ENCODE results near the gene LAG3.

The LAG3 gene

GRCh38 chr12:6771509-6772330 is 600 bp upstream of the LAG3 start:
- DNase-seq (ENCODE audit: low read depth in 3 of 3): no peak

- no peak for DNase-seq (ENCODE audit: low read depth in 3 of 3)
Measured at GRCh38 chr12:6772726-6773589, 638 bp downstream of the LAG3 start.

GRCh38 chr12:6773590-6774351 is 1.5 kb downstream of the LAG3 start:
- peak in 1 of 3 experiments; percentile 68 for DNase-seq (ENCODE audit: low read depth in 3 of 3)

GRCh38 chr12:6774499-6775062 is 2.3 kb downstream of the LAG3 start:
- no peak for DNase-seq (ENCODE audit: low read depth in 3 of 3)

GRCh38 chr12:6775185-6776174 is 3.2 kb downstream of the LAG3 start:
- DNase-seq (ENCODE audit: low read depth in 3 of 3): no peak

- no peak for DNase-seq (ENCODE audit: low read depth in 3 of 3)
Measured at GRCh38 chr12:6777386-6777785, 5.1 kb downstream of the LAG3 start.

- DNase-seq (ENCODE audit: low read depth in 3 of 3): no peak
Measured at GRCh38 chr12:6778217-6778573, 5.9 kb downstream of the LAG3 start.

GRCh38 chr12:6778574-6779550 is 6.5 kb downstream of the LAG3 start:
- DNase-seq (ENCODE audit: low read depth in 3 of 3): peak; percentile 80 to 89 (median 85)

- no peak for DNase-seq (ENCODE audit: low read depth in 3 of 3)
Measured at GRCh38 chr12:6779708-6780432, 7.5 kb downstream of the LAG3 start.

GRCh38 chr12:6780573-6780972 is 8.3 kb downstream of the LAG3 start:
- no peak for DNase-seq (ENCODE audit: low read depth in 3 of 3)

- DNase-seq (ENCODE audit: low read depth in 3 of 3): no peak
Measured at GRCh38 chr12:6782119-6782518, 9.8 kb downstream of the LAG3 start.

GRCh38 chr12:6782850-6783566 is 10.7 kb downstream of the LAG3 start:
- no peak for DNase-seq (ENCODE audit: low read depth in 3 of 3)

- no peak for DNase-seq (ENCODE audit: low read depth in 3 of 3)
Measured at GRCh38 chr12:6783828-6784227, 11.5 kb downstream of the LAG3 start.

GRCh38 chr12:6784296-6784695 is 12.0 kb downstream of the LAG3 start:
- DNase-seq (ENCODE audit: low read depth in 3 of 3): no peak

- no peak for DNase-seq (ENCODE audit: low read depth in 3 of 3)
Measured at GRCh38 chr12:6784761-6785160, 12.4 kb downstream of the LAG3 start.

- no peak for DNase-seq (ENCODE audit: low read depth in 3 of 3)
Measured at GRCh38 chr12:6786416-6787094, 14.2 kb downstream of the LAG3 start.

GRCh38 chr12:6787309-6787708 is 15.0 kb downstream of the LAG3 start:
- DNase-seq (ENCODE audit: low read depth in 3 of 3): no peak

All from stimulated activated CD4-positive, alpha-beta T cell treated with anti-CD3 and anti-CD28 coated beads, TNF-alpha, amount 100 ng/mL, for 24 hours (primary cell).